GM12864 (cell line): ENCODE measurements around the gene PAK5.

Experiments
- DNase-seq: peaks from one replicate; pipeline ENCODE4 v3.0.0-alpha.2; 2011; ENCODE audit warnings: low read depth
- H3K4me3 ChIP-seq: 2 replicates; pipeline ENCODE4 v1.5.1; 2011; ENCODE audit warnings: mild to moderate bottlenecking, low read depth, low read length, control low read depth
- TF ChIP-seq, protein P1 (sequence below): IDR thresholded peaks from 2 replicates; pipeline ENCODE4 v1.5.1; 2011; ENCODE audit warnings: low read depth, mild to moderate bottlenecking, moderate library complexity, low read length, control low read depth, inconsistent platforms; ENCODE audit errors: missing control alignments

PAK5 gene

DNA sequence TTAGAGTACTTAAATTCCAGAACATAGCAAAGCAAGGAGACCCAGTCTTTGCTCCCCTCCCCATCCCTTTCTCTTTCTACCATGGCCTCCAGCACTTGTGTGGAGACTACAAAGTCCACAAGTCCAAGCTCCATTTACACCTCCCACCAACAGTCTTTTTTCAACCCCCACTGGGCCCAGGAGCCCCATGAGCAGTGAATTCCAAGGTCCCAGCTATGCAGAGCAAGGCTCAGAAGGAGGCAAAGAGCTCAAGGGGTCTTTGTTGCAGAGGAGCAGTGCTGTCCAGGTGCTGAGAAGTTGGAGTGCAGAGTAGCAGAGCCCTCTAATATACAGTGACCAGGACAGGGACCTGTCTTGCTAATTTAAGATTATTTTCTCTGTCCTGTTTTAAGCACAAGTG is 9.0 kb downstream of the PAK5 start:
- TF ChIP-seq, protein P1, sequence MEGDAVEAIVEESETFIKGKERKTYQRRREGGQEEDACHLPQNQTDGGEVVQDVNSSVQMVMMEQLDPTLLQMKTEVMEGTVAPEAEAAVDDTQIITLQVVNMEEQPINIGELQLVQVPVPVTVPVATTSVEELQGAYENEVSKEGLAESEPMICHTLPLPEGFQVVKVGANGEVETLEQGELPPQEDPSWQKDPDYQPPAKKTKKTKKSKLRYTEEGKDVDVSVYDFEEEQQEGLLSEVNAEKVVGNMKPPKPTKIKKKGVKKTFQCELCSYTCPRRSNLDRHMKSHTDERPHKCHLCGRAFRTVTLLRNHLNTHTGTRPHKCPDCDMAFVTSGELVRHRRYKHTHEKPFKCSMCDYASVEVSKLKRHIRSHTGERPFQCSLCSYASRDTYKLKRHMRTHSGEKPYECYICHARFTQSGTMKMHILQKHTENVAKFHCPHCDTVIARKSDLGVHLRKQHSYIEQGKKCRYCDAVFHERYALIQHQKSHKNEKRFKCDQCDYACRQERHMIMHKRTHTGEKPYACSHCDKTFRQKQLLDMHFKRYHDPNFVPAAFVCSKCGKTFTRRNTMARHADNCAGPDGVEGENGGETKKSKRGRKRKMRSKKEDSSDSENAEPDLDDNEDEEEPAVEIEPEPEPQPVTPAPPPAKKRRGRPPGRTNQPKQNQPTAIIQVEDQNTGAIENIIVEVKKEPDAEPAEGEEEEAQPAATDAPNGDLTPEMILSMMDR, result no peak
- DNase-seq, result no peak
- no peak overlapping the region for H3K4me3 ChIP-seq

GRCh38 chr20:9817654-9818053 is 21.2 kb downstream of the PAK5 start:
- TF ChIP-seq, protein P1, result no peak
- H3K4me3 ChIP-seq, result no peak overlapping the region
- no peak for DNase-seq

DNA sequence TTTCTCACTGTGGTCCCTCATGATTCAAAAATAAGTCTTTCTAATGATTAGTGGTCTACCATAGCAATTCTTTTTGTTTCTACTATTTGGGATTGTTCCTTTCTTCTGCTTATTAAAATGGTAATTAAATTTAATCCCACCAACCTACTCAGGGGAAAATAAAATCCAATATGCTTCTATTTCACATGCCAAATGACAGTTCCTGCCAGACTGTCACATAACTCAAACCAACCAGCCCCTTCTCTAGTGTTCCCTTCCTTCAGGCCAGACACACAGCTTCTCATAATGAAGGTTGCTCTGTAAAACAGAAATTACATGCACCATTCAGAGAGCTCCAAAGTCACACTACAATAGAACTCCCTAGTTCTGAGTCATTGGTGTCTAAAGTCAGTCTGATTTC is 23.2 kb downstream of the PAK5 start:
- TF ChIP-seq, protein P1, result no peak
- H3K4me3 ChIP-seq, result no peak overlapping the region
- no peak for DNase-seq

- TF ChIP-seq, protein P1, result no peak
These were observed 28.1 kb downstream of the PAK5 start for GRCh38 chr20:9810738-9811137.

GRCh38 chr20:9809271-9809670 is 29.6 kb downstream of the PAK5 start:
- H3K4me3 ChIP-seq, result no peak overlapping the region
- TF ChIP-seq, protein P1, result no peak
- DNase-seq, result no peak

More at GRCh38 chr20:9810738-9811137, 28.1 kb downstream of the PAK5 start:
- H3K4me3 ChIP-seq, result no peak overlapping the region
- DNase-seq, result no peak

DNA sequence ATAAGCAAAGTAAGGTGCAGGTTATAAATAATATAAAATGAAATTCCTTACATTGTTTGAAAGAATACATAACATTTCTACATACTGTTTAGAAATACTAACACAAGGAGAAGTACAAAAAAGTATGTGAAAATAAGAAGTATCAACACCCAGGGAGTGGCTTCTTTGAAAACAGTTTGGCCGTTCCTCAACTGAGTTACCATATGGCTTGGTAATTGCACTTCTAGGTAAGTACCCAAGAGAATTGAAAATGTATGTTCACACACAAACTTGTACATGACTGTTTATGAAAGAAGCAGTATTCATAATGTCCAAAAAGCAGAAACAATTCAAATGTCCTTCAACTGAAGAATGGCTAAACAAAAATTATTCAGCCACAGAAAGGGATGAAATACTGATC is 30.7 kb downstream of the PAK5 start:
- no peak for DNase-seq
- TF ChIP-seq, protein P1, result no peak
- H3K4me3 ChIP-seq, result no peak overlapping the region

DNA sequence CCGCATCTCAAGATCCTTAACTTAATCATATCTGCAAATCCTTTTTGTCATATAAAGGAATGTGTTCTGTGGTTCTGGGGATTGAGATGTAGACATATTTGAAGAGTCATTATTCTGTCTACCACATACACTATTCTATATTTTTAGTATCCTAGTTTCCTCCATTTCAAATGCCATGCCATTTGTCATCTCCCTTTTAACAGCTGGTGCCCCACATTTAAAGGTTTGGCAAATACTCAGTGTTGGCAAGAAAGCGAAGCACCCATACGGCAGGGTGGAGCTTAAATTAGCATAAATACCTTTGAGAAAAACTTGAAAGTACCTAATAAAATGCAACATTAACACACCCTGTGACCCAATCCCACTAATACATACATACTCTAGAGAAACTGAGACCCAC is 31.7 kb downstream of the PAK5 start:
- no peak for DNase-seq
- H3K4me3 ChIP-seq, result no peak overlapping the region
- TF ChIP-seq, protein P1, result no peak
